Measurements from ENCODE around the gene MEAF6. TPM values are rescaled to one million over a fixed set of nuclear protein-coding genes. Genes with fewer than 3 reads are reported as not detected.

Gene MEAF6
- total and polyA plus RNA-seq, 2 donors (not counting 3 experiments of a cell fraction or from before 2014, with no cell fraction given), result 28.0 to 62.5 TPM

DNA sequence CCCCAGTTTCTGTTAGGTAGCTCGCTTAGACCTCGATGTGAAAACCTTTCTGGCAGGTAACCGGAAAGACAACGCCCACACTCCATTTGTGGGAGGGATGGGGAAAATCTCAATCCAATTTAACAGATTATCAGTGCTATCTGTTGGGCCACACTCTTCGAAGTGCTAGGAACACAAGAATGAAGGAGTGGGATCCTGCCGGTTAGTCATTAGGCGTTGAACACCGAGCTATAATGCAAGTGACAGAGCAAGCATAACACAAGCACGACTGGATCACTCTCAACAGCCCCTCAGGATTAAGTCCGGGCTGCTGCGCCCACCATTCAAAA lies 39.0 kb upstream of the MEAF6 start:
- Histone ChIP-seq H2AFZ (ENCODE audit: low read depth, low read length) (peak overlapping the region; percentile 79), H3K4me1 (ENCODE audit: control insufficient read depth, extremely low read depth, insufficient read depth, low read length) (peaks cover 14% of the 10 kb centered on the region), H3K27ac (ENCODE audit: insufficient read depth, low read depth, low read length) (peak overlapping the region; percentile 76), H4K20me1 (replicated peaks; ENCODE audit: control insufficient read depth, extremely low read depth, insufficient read depth, low read length) (no peaks in the 10 kb centered on the region), H3K9ac (replicated peaks; ENCODE audit: extremely low read depth, insufficient read depth, low read length) (peak overlapping the region; percentile 94), H3K9me3 (replicated peaks; ENCODE audit: control insufficient read depth, insufficient read depth, low read length) (no peaks in the 10 kb centered on the region), H3K79me2 (ENCODE audit: control insufficient read depth, insufficient read depth, low read length) (peaks cover 37% of the 10 kb centered on the region), H3K4me3 (replicated peaks in 1 of 3; ENCODE audit: insufficient read depth in 1 of 3, low read depth in 1 of 3, low read length in 3 of 3) (peak overlapping the region; percentile 88 to 94 (median 88)), H3K27me3 (ENCODE audit: control insufficient read depth in 2 of 2, insufficient read depth in 2 of 2, low read length in 2 of 2) (no peaks in the 10 kb centered on the region), H3K36me3 (ENCODE audit: control insufficient read depth in 2 of 2, extremely low read depth in 1 of 2, insufficient read depth in 2 of 2, low read length in 2 of 2) (peaks cover 0 to 2% of the 10 kb centered on the region in 2 experiments), H3K9me1 (replicated peaks; ENCODE audit: control insufficient read depth, extremely low read depth, insufficient read depth, low read length) (no peaks in the 10 kb centered on the region), H3K4me2 (ENCODE audit: insufficient read depth, low read length) (peak overlapping the region; percentile 90)
- dilution Hi-C loops (cut with MboI; ENCODE audit: extremely low pct_ligation_motif_present, low sequenced_read_pairs), result no loop called here
- CTCF ChIA-PET, result interaction anchor here (0.6 to 1.7 kb wide), 3 partner anchors 11 to 39 kb away, joined by 3 to 10 read pairs (median 4); partner anchors contain the start of gene MEAF6
- TSS peak; percentile 47 for BruUV-seq (replicated peaks)
- DNase-seq (ENCODE audit: low read depth, low spot score), result no peak
- intact Hi-C loops (cut with micrococcal nuclease), result loop anchor here (5.0 kb wide), 1 partner anchor 96 kb away; no protein-coding TSS in a partner anchor
- TF ChIP-seq JUN (IDR thresholded peaks at IDR 0.05; ENCODE audit: borderline replicate concordance, insufficient read depth, insufficient read length, low read depth) (no peak), POLR2AphosphoS5 (IDR thresholded peaks at IDR 0.05; ENCODE audit: insufficient read depth, low read depth, low read length) (no peak), MYC (IDR thresholded peaks at IDR 0.05; ENCODE audit: low read depth, low read length) (no peak), GATA2 (IDR thresholded peaks at IDR 0.05; ENCODE audit: insufficient read depth, insufficient read length, low read depth, low read length) (no peak), EZH2 (IDR thresholded peaks at IDR 0.05; ENCODE audit: borderline replicate concordance, low read depth, low read length, severe bottlenecking) (no peak), POLR2A (IDR thresholded peaks at IDR 0.05; ENCODE audit: low read depth, low read length) (no peak), FOS (IDR thresholded peaks at IDR 0.05; ENCODE audit: borderline replicate concordance, insufficient read depth, low read length) (no peak)
- TF ChIP-seq, protein P1, sequence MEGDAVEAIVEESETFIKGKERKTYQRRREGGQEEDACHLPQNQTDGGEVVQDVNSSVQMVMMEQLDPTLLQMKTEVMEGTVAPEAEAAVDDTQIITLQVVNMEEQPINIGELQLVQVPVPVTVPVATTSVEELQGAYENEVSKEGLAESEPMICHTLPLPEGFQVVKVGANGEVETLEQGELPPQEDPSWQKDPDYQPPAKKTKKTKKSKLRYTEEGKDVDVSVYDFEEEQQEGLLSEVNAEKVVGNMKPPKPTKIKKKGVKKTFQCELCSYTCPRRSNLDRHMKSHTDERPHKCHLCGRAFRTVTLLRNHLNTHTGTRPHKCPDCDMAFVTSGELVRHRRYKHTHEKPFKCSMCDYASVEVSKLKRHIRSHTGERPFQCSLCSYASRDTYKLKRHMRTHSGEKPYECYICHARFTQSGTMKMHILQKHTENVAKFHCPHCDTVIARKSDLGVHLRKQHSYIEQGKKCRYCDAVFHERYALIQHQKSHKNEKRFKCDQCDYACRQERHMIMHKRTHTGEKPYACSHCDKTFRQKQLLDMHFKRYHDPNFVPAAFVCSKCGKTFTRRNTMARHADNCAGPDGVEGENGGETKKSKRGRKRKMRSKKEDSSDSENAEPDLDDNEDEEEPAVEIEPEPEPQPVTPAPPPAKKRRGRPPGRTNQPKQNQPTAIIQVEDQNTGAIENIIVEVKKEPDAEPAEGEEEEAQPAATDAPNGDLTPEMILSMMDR (IDR thresholded peaks at IDR 0.05; ENCODE audit: extremely low read depth in 1 of 2, insufficient read depth in 1 of 2, low read depth in 1 of 2, low read length in 2 of 2), result no peak
- TF ChIP-seq, protein P2, sequence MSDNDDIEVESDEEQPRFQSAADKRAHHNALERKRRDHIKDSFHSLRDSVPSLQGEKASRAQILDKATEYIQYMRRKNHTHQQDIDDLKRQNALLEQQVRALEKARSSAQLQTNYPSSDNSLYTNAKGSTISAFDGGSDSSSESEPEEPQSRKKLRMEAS (IDR thresholded peaks at IDR 0.05; ENCODE audit: insufficient read depth, insufficient read length), result no peak
- no peak for FAIRE-seq
- POLR2A ChIA-PET, result interaction anchor here (1.5 kb wide), 1 partner anchor 39 kb away, joined by 3 read pairs; the partner anchor contains the start of gene MEAF6

Data from endothelial cell of umbilical vein (primary cell).